ENCODE measurements around the gene TMPRSS13.

- no peak for TF ChIP-seq CEBPB (IDR thresholded peaks at IDR 0.05)
- no peak for TF ChIP-seq GATA3 (IDR thresholded peaks at IDR 0.05; ENCODE audit: borderline replicate concordance)
These were observed 7.8 kb upstream of the TMPRSS13 start for GRCh38 chr11:117936973-117937372.

Measured in A549 (cell line).